Neural cell (in vitro differentiated cells): ENCODE data around the gene CNTNAP1. TPM values are rescaled to one million over a fixed set of nuclear protein-coding genes. Genes with fewer than 3 reads are reported as not detected.

ENCODE experiments used
- H2AFZ ChIP-seq: fragments of 200-600, 300-800 bp; sonication (generic), shearing (Covaris generic); 2 replicates; pipeline ENCODE4 v1.6.0; 2014; ENCODE audit warnings: low read depth, mild to moderate bottlenecking, antibody characterized with exemption, low read length, moderate library complexity
- H3F3A ChIP-seq: fragments of 200-600 bp; shearing (Covaris generic); 2 replicates; pipeline ENCODE4 v1.6.1; 2016; ENCODE audit warnings: mild to moderate bottlenecking, moderate library complexity, mixed read lengths, antibody characterized with exemption, low read length; ENCODE audit not compliant: insufficient read depth, poor library complexity, severe bottlenecking
- H3K27ac ChIP-seq: fragments of 200-600, 300-800 bp; sonication (generic), shearing (Covaris generic); 2 replicates; pipeline ENCODE4 v1.5.1; 2014; ENCODE audit warnings: mild to moderate bottlenecking, low read length, moderate library complexity
- H3K27me3 ChIP-seq: fragments of 300-800, 200-600 bp; sonication (generic), shearing (Covaris generic); 2 replicates; pipeline ENCODE4 v1.6.0; 2014; ENCODE audit warnings: mild to moderate bottlenecking, low read depth, low read length, moderate library complexity; ENCODE audit not compliant: insufficient read depth
- H3K36me3 ChIP-seq: fragments of 300-800, 200-600 bp; sonication (generic), shearing (Covaris generic); 2 replicates; pipeline ENCODE4 v1.5.1; 2014; ENCODE audit warnings: mild to moderate bottlenecking, antibody characterized with exemption, low read length, moderate library complexity; ENCODE audit not compliant: insufficient read depth
- H3K4me2 ChIP-seq: fragments of 300-800, 200-600 bp; sonication (generic), shearing (Covaris generic); 2 replicates; pipeline ENCODE4 v1.6.0; 2014; ENCODE audit warnings: mild to moderate bottlenecking, low read length
- H3K4me3 ChIP-seq: fragments of 300-800, 200-600 bp; sonication (generic), shearing (Covaris generic); 2 replicates; pipeline ENCODE4 v1.5.1; 2014; ENCODE audit warnings: mild to moderate bottlenecking, low read length, moderate library complexity
- H3K79me2 ChIP-seq: fragments of 200-600 bp; shearing (Covaris generic); replicated peaks from 2 replicates; pipeline ENCODE4 v1.6.0; 2014; ENCODE audit warnings: mild to moderate bottlenecking, low read length, moderate library complexity; ENCODE audit not compliant: insufficient read depth
- H3K9ac ChIP-seq: fragments of 300-800, 200-600 bp; sonication (generic), shearing (Covaris generic); 2 replicates; pipeline ENCODE4 v1.6.1; 2016; ENCODE audit warnings: mild to moderate bottlenecking, low read length, mixed read lengths
- H3K9me2 ChIP-seq: fragments of 200-600 bp; shearing (Covaris generic); 2 replicates; pipeline ENCODE4 v1.6.1; 2016; ENCODE audit warnings: mild to moderate bottlenecking, low read length, mixed read lengths; ENCODE audit not compliant: insufficient read depth
- H3K9me3 ChIP-seq: fragments of 200-600, 300-800 bp; sonication (generic), shearing (Covaris generic); 2 replicates; pipeline ENCODE4 v1.6.1; 2016; ENCODE audit warnings: mild to moderate bottlenecking, mixed run types, low read length, moderate library complexity, mixed read lengths
- H4K20me1 ChIP-seq: fragments of 200-600 bp; shearing (Covaris generic); 2 replicates; pipeline ENCODE4 v1.6.1; 2016; ENCODE audit warnings: mild to moderate bottlenecking, mixed run types; ENCODE audit not compliant: insufficient read depth
- EP300 ChIP-seq: fragments of 450-650 bp; conservative IDR thresholded peaks from 2 replicates; pipeline ENCODE4 v1.6.1; 2014; ENCODE audit warnings: antibody characterized with exemption, mild to moderate bottlenecking, moderate library complexity; ENCODE audit not compliant: poor library complexity, severe bottlenecking
- EZH2 ChIP-seq: fragments of 200-600, 300-800 bp; shearing (Covaris generic), sonication (generic); IDR thresholded peaks from 2 replicates; pipeline ENCODE4 v1.6.1; 2014; ENCODE audit warnings: antibody characterized with exemption, low read length, borderline replicate concordance, mild to moderate bottlenecking; ENCODE audit not compliant: insufficient read depth, poor library complexity, severe bottlenecking
- MXI1 ChIP-seq: fragments of 450-650 bp; conservative IDR thresholded peaks from 2 replicates; pipeline ENCODE4 v1.6.1; 2014; ENCODE audit warnings: antibody characterized with exemption, mild to moderate bottlenecking; ENCODE audit not compliant: poor library complexity, severe bottlenecking
- POLR2AphosphoS5 ChIP-seq: IDR thresholded peaks from 2 replicates; pipeline ENCODE4 v1.6.1; 2012
- RAD21 ChIP-seq: fragments of 450-650 bp; conservative IDR thresholded peaks from 2 replicates; pipeline ENCODE4 v1.6.1; 2014; ENCODE audit warnings: antibody characterized with exemption, mild to moderate bottlenecking, moderate library complexity
- SMC3 ChIP-seq: fragments of 450-650 bp; conservative IDR thresholded peaks from 2 replicates; pipeline ENCODE4 v1.6.1; 2014; ENCODE audit warnings: antibody characterized with exemption, mild to moderate bottlenecking, moderate library complexity; ENCODE audit not compliant: poor library complexity
- TAF1 ChIP-seq: IDR thresholded peaks from 2 replicates; pipeline ENCODE4 v1.6.1; 2012; ENCODE audit warnings: low read depth
- polyA plus RNA-seq: library from polyadenylated mRNA; depleted of rRNA; stranded (reverse); fragments of >200 nt; gene quantifications from 2 replicates; pipeline ENCODE4 v1.2.3, GENCODE V29; 2014
- TF ChIP-seq, protein P1 (sequence below): fragments of 450-650 bp; IDR thresholded peaks from 2 replicates; pipeline ENCODE4 v1.5.1; 2014; ENCODE audit warnings: antibody characterized with exemption, mild to moderate bottlenecking, moderate library complexity; ENCODE audit not compliant: poor library complexity, severe bottlenecking
- TF ChIP-seq, protein P2 (sequence below): IDR thresholded peaks from 2 replicates; pipeline ENCODE4 v1.6.1; 2012; ENCODE audit warnings: borderline replicate concordance

The CNTNAP1 gene
- polyA plus RNA-seq, 1 donor from 2014 or later = 21.9 TPM

DNA sequence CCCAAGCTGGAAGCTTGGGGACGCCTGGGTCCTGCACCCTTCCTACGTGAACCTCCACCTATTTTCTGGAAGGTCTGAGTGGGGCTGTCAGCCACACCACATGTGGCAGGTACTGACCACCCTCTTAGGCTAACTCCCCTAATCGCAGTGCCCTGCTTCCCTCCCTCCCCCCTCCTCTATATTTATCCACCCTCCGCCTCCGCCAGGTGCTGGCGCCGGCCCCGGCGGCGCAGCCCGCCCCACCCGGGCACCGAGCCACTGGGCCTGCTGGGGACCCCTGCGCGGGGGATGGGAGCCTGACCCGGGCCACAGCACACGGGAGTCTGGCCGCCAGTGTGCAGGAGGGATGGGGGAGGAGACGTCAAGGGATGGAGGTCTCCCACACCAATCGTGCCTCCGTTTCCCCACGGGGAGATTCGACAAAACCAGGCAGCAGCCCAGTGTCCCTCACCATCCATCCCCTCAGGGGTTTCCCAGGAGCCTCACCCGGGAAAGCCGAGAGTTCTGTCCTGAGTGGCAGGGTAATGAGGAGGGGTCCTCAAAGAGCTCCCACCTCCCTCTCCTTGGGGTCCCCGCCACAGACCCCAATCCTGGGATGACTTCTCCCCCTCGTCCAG is 6.9 kb upstream of the CNTNAP1 start:
- Histone ChIP-seq H3K4me3 (peak overlapping the region; percentile 80), H3K27me3 (no peaks in the 10 kb centered on the region), H3K27ac (no peak overlapping the region), H3K36me3 (no peaks in the 10 kb centered on the region), H3K9me3 (no peaks in the 10 kb centered on the region), H4K20me1 (no peaks in the 10 kb centered on the region), H3K79me2 (peaks cover 8% of the 10 kb centered on the region), H3K4me2 (peak overlapping the region; percentile 43), H2AFZ (no peak overlapping the region), H3F3A (no peaks in the 10 kb centered on the region), H3K9ac (peak overlapping the region; percentile 86), H3K9me2 (no peaks in the 10 kb centered on the region)
- no peak for TF ChIP-seq EP300

DNA sequence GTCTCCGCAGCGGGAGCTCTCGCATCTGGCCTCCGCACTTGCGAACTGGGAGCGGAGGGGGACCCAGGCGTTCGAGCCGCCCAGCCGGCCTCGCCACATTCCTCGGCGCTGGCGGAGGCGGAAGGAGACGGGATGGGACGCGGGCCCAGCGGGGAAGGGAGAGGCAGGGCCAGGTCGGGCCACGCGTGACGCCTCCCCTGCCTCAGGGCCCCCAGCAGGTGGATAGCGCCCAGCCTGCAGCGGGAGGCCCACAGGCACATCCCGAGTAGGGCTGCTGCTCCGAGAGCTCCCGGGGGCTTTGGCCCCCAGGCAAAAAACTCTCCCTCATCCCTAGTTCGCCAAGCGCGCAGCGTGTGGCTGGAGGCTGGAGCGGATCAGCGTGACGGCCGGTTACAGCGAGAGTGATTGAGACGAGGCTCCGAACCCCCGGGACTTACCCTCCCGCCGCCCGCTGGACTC is 6.3 kb upstream of the CNTNAP1 start:
- Histone ChIP-seq H3K9ac (peak overlapping the region; percentile 86), H3K4me2 (peak overlapping the region; percentile 43), H3K9me3 (no peaks in the 10 kb centered on the region), H3K36me3 (no peaks in the 10 kb centered on the region), H3F3A (no peaks in the 10 kb centered on the region), H3K79me2 (peaks cover 8% of the 10 kb centered on the region), H3K27ac (peak overlapping the region; percentile 64), H4K20me1 (no peaks in the 10 kb centered on the region), H3K9me2 (no peaks in the 10 kb centered on the region), H2AFZ (peak overlapping the region; percentile 75), H3K4me3 (peak overlapping the region; percentile 80), H3K27me3 (no peaks in the 10 kb centered on the region)
- TF ChIP-seq POLR2AphosphoS5 (no peak), MXI1 (no peak), TAF1 (no peak)

DNA sequence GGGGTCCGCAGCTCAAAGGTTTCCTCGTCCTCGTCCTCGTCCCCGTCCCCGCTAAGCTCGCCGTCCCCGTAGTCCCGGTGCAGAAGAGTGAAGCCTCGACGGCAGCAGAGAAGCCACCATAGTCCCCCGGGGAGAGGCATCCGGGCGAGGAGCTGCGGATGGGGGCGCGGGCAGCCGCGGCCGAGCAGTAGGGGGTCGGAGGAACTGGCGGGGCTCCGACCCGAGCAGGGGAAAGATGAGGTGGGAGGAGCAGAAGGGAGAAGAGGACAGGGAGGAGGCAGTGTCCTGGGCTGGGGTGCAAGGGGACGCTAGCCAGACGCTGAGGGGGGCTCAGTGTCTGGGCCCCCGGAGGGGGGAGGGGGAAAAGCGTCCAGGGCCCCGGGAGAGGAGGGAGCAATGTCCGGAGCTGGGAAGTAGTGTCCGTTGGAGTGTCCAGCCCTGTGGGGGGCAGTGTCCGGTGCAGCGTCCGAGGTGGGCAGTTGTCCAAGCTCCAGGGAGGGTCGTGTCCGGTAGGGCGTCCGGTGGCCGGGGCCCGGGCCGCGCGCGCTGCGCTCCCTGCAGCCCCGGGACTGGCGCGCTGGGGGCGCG is 5.8 kb upstream of the CNTNAP1 start, which contains the start of gene PLEKHH3:
Gene PLEKHH3, minus strand, starts transcription at position 571 of the 588 bp plus-strand sequence. Its CDS starts 431 bp downstream, at position 140.
- Histone ChIP-seq H2AFZ (peak within 1 kb of the TSS; percentile 75), H3K27ac (peak within 1 kb of the TSS; percentile 95), H3F3A (no peaks in the 10 kb centered on the region), H4K20me1 (no peaks in the 10 kb centered on the region), H3K9me2 (no peaks in the 10 kb centered on the region), H3K9ac (peak within 1 kb of the TSS; percentile 86), H3K4me2 (peak within 1 kb of the TSS; percentile 43), H3K27me3 (no peaks in the 10 kb centered on the region), H3K9me3 (no peaks in the 10 kb centered on the region), H3K79me2 (peaks cover 8% of the 10 kb centered on the region), H3K36me3 (no peaks in the 10 kb centered on the region), H3K4me3 (peak within 1 kb of the TSS; percentile 80)
- TF ChIP-seq POLR2AphosphoS5 = peak; percentile 71
- TF ChIP-seq, protein P1, sequence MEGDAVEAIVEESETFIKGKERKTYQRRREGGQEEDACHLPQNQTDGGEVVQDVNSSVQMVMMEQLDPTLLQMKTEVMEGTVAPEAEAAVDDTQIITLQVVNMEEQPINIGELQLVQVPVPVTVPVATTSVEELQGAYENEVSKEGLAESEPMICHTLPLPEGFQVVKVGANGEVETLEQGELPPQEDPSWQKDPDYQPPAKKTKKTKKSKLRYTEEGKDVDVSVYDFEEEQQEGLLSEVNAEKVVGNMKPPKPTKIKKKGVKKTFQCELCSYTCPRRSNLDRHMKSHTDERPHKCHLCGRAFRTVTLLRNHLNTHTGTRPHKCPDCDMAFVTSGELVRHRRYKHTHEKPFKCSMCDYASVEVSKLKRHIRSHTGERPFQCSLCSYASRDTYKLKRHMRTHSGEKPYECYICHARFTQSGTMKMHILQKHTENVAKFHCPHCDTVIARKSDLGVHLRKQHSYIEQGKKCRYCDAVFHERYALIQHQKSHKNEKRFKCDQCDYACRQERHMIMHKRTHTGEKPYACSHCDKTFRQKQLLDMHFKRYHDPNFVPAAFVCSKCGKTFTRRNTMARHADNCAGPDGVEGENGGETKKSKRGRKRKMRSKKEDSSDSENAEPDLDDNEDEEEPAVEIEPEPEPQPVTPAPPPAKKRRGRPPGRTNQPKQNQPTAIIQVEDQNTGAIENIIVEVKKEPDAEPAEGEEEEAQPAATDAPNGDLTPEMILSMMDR = no peak
- TF ChIP-seq SMC3 = no peak
- TF ChIP-seq, protein P2, sequence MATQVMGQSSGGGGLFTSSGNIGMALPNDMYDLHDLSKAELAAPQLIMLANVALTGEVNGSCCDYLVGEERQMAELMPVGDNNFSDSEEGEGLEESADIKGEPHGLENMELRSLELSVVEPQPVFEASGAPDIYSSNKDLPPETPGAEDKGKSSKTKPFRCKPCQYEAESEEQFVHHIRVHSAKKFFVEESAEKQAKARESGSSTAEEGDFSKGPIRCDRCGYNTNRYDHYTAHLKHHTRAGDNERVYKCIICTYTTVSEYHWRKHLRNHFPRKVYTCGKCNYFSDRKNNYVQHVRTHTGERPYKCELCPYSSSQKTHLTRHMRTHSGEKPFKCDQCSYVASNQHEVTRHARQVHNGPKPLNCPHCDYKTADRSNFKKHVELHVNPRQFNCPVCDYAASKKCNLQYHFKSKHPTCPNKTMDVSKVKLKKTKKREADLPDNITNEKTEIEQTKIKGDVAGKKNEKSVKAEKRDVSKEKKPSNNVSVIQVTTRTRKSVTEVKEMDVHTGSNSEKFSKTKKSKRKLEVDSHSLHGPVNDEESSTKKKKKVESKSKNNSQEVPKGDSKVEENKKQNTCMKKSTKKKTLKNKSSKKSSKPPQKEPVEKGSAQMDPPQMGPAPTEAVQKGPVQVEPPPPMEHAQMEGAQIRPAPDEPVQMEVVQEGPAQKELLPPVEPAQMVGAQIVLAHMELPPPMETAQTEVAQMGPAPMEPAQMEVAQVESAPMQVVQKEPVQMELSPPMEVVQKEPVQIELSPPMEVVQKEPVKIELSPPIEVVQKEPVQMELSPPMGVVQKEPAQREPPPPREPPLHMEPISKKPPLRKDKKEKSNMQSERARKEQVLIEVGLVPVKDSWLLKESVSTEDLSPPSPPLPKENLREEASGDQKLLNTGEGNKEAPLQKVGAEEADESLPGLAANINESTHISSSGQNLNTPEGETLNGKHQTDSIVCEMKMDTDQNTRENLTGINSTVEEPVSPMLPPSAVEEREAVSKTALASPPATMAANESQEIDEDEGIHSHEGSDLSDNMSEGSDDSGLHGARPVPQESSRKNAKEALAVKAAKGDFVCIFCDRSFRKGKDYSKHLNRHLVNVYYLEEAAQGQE = peak; percentile 45
- no peak for TF ChIP-seq EZH2
- peak; percentile 23 for TF ChIP-seq MXI1
- TF ChIP-seq EP300 = no peak
- TF ChIP-seq RAD21 = no peak
- TF ChIP-seq TAF1 = no peak
